Measurements from ENCODE around the gene NLGN1.

DNA sequence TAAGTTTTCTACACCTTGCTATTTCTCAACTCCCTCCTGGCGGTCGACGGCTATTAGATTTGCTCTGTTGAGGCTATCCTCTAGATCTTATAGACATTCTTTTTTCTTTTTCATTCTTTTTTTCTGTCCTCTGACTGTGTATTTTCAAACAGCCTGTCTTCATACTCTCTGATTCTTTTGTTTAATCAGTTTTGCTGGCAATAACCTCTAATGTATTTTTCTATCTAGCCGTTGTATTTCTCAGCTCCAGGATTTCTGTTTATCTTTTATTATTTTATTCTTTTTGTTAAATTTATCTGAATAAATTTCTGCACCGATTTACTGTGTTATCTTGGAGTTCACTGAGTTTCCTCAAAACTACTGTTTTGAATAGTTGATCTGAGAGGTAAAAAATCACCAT, 31.5 kb downstream of the NLGN1 start:
- TF ChIP-seq EZH2 (IDR thresholded peaks at IDR 0.05; ENCODE audit: insufficient read depth, poor library complexity, severe bottlenecking) = no peak
- TF ChIP-seq EZH2phosphoT487 (IDR thresholded peaks at IDR 0.05; ENCODE audit: insufficient read depth, low read depth) = no peak

Measured in GM23248 (cell line).